GM18907 (cell line): Measurements from ENCODE around the gene TRDMT1.

Source experiments
- ATAC-seq: cut with Tn5 transposase; IDR thresholded peaks from one replicate; pipeline ENCODE4 v1.9.1; 2021; ENCODE audit warnings: mild to moderate bottlenecking, moderate library complexity; ENCODE audit not compliant: unreplicated experiment

Gene TRDMT1

GRCh38 chr10:17177014-17177413, 24.5 kb downstream of the TRDMT1 start:
- ATAC-seq: no peak

DNA sequence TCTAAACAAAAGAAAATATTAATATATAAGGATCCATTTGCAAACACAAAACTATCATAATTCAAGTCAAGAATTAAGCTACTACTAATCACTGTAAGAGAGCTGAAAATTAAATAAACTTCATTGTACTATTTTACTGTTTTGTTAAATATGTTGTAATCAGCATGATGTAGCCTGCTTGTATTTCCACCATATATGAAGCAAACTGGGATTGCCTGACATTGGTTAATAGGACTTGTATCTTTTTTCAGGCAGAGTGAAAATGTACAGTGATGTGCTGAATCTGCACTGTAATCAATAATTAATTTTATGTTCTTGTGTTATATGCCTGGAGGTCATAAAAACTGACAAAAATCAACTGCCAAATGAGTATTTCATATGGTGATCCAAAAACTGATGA, 25.4 kb downstream of the TRDMT1 start:
- ATAC-seq: no peak

DNA sequence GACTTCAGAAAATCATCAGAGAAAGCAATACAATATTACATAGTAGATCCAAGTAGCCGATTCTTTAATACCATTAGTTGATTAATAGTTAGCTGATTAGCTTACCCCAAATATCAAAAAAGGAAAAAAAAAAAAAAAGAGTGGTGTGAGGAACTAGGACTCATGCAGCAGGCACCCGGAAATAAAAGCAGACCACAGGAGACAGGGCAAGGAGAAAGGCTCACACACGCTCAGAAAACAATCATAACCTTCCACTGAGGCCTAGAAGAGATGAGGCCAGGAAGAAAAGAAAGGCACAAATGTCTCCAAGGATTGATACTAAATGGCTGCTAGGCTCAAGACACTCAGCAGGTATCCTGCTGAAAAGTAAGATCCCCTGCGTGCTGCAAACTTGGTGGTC, 25.9 kb downstream of the TRDMT1 start:
- ATAC-seq: peak; percentile 64

GRCh38 chr10:17174626-17175025, 26.8 kb downstream of the TRDMT1 start:
- ATAC-seq: no peak

DNA sequence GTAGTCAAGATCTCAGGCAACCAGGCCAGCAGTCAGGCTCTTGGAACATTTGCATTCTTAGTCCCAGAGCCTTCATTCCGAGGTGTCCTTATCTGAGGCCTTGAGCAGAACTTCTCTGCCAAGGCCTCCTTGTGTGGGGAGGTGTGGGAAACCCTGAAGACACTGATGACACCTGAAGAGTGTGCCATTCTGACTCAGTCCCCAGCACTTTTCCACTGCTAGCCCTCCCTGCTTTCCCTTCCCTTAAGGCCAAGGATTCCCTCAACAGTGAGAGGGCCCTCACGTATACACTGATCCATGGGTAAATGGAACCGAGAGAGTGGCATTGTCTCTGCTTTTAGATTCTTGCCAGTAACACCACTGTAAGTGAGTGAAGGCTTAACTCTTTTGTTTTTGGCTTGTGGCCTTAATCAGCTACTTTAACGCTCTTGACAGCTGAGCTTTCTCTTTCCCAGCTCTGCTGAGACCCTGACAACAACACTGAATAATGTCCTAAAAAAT, 30.3 kb downstream of the TRDMT1 start:
- no peak for ATAC-seq

GRCh38 chr10:17169803-17170202, 31.7 kb downstream of the TRDMT1 start:
- ATAC-seq: no peak

GRCh38 chr10:17166699-17167098, 34.8 kb downstream of the TRDMT1 start:
- no peak for ATAC-seq

DNA sequence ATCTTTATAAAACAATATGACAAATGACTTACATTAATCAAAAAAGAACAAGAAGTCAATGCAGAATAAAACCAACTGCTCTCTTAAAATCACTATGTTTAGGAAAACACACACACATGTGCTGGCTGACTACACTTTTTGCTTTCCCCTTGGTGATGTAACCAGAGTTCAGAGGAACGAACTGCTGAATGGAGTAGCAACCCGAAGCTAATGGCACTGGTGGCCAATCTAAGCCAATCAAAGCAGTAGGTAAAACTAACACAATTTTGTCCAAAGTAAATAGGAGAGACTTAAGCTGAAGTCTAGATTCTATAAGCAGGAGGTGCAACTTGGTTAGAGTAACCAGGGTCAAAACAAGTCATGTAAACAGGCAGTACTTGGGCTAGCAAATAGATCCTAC, 38.6 kb downstream of the TRDMT1 start:
- ATAC-seq: no peak

DNA sequence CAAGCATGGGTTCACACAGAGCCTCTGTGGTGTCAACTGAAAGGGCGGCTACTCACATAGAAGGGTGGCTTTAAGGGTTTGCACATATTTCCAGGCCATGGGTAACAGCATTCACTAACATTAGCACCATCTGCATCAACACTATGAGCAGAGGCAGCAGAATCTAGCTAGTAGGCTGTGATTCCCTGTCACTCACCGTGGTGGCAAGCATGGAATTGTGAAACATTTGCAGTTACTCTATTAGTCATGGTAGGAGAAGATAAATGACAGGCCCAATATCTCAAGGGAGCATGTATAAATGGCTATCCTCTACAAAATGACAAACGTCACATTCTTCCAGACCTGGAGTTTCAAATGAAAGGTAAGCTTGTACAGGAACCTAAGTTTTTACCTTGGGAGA, 39.7 kb downstream of the TRDMT1 start:
- no peak for ATAC-seq

DNA sequence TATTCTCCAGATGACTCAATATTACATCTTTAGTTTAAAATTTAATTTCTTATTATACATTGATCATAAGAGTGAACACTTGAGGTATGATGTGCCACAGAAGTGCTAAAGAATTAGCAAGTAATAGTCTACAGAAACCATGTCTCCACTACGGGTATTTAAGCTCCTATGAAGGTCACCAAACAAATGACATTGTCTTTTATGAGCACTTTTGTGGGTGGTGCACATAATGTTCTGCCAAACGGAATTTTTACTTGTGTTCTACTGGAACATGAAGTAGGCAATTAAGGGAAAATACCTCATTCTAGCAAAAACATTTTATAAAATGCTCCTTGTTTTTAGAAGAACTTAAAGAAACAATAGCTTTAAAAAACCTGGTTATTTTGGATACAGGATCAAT, 44.4 kb downstream of the TRDMT1 start:
- ATAC-seq: no peak

- ATAC-seq: no peak
Observed at GRCh38 chr10:17155826-17156225, 45.6 kb downstream of the TRDMT1 start.

GRCh38 chr10:17154116-17154515, 47.4 kb downstream of the TRDMT1 start:
- no peak for ATAC-seq

DNA sequence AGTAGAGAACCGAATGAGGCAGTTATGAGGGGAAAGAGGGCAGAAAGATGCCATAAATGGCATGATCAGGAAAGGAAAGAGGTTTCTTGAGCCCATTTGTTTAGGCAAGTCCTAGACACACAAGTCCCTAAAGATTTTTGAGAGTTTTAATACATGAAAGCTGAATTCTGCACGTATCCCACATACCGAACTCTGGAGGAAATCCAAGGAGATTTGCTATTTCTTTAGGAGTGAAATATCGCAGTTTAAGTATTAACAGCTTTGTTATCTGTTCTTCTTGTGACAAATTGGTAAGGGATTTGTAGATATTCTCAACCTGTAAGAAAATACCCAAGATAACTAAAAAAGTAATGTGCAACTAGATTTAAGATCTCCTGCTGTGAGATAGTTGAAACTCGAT, 48.2 kb downstream of the TRDMT1 start:
- ATAC-seq: no peak

GRCh38 chr10:17151716-17152115, 49.8 kb downstream of the TRDMT1 start:
- ATAC-seq: no peak

DNA sequence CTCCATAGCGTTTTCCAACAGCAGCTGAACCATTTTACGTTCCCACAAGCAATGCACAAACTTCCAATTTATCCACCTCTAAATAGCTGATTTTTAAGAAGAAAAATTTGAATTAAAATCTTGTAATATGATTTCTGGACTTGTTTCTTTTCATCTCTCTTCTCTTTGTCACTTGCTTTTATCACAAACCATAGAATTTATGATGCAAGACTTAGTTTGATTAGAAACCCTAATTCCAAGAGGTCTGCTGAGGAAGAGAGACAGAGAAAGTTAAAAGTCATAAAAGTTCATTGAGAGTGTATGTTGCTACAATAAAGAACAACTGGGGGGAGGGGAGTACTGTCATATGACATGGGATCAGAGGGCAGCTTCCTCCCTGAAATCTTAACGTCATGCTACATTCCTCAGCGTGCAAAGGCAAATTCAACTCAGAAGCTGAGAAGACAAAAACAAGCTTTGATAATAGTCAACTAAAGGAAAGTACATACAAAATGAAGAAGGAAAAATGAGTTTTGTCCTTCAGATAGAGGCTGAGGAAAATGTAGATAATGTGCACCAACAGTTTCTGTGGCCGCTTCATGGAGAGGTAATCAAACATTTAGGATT, 53.5 kb downstream of the TRDMT1 start:
- ATAC-seq: no peak

GRCh38 chr10:17146892-17147291, 54.6 kb downstream of the TRDMT1 start:
- no peak for ATAC-seq

GRCh38 chr10:17145239-17145638, 56.2 kb downstream of the TRDMT1 start:
- ATAC-seq: no peak

DNA sequence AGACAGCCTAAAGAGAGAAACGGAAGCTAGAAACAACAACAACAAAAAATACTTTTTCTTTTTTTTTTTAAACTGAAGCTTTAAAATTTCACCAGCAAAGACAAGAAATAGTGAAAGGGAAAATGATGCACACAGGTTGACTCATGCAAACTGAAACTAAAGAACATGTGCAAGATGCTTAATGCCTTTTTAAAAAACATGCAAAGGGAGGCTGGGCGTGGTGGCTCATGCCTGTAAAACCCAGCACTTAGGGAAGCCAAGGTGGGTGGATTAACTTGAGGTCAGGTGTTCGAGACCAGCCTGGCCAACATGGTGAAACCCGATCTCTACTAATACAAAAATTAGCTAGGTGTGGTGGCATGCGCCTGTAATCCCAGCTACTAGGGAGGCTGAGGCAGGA, 56.7 kb downstream of the TRDMT1 start:
- ATAC-seq: peak; percentile 46

DNA sequence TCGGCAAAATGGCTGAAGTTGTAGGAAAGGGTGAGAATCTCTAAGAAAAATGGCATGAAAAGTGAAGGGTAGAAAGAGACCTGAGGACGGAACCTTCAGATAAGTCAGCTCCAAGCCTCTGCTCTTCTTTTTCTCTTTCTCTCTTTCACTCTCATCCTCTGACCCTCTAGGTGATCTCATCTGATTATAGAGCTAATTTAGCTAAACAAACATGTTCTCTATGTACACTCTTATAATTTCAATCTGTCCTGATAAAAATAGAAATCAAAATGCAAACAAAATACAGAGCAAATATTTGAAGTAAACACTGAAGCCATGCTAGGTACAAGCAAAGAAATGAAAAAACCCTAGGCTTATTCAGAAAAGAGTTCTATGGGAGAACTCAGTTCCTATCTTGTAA, 57.4 kb downstream of the TRDMT1 start:
- ATAC-seq: no peak

GRCh38 chr10:17143055-17143690, 58.3 kb downstream of the TRDMT1 start:
- ATAC-seq: no peak

GRCh38 chr10:17141504-17142229, 59.8 kb downstream of the TRDMT1 start:
- ATAC-seq: no peak

- no peak for ATAC-seq
Observed at GRCh38 chr10:17140386-17140761, 61.1 kb downstream of the TRDMT1 start.
